ENCODE measurements around the gene GBP5.

GBP5 gene

GRCh38 chr1:89261926-89262515 lies 10.6 kb downstream of the GBP5 start:
- H3F3A ChIP-seq (ENCODE audit: control insufficient read depth, insufficient read depth) = no peaks in the 10 kb centered on the region
- no peaks in the 10 kb centered on the region for H3K4me1 ChIP-seq (ENCODE audit: control insufficient read depth, low read length)
- no peaks in the 10 kb centered on the region for H3K9me3 ChIP-seq (ENCODE audit: control insufficient read depth, insufficient read depth, low read length)
- 0 out of 2 replicates have a peak, but pooled peaks cover 3% of the 10 kb centered on the region for H3K27me3 ChIP-seq (ENCODE audit: control insufficient read depth, low read length)
- no peaks in the 10 kb centered on the region for H4K20me1 ChIP-seq (ENCODE audit: control insufficient read depth, insufficient read depth, low read depth, low read length)
- H3K27ac ChIP-seq (ENCODE audit: low read depth, low read length) = no peak overlapping the region
- H3K4me2 ChIP-seq (ENCODE audit: low read length) = no peak overlapping the region
- no peak for TF ChIP-seq CTCF (IDR thresholded peaks at IDR 0.05; ENCODE audit: low read depth, low read length, poor library complexity, severe bottlenecking)
- TF ChIP-seq EZH2phosphoT487 (IDR thresholded peaks at IDR 0.05; ENCODE audit: borderline replicate concordance, low read length) = no peak
- H3K36me3 ChIP-seq (ENCODE audit: control insufficient read depth, low read length) = no peaks in the 10 kb centered on the region
- no peaks in the 10 kb centered on the region for H3K79me2 ChIP-seq (ENCODE audit: control insufficient read depth, low read length)
- no peaks in the 10 kb centered on the region for H3K9me2 ChIP-seq (replicated peaks; ENCODE audit: control insufficient read depth, low read length)
- no peak overlapping the region for H3K4me3 ChIP-seq (ENCODE audit: low read length)

- no peaks in the 10 kb centered on the region for H3K4me1 ChIP-seq (ENCODE audit: control insufficient read depth, low read length)
Observed at GRCh38 chr1:89260566-89261255, 11.9 kb downstream of the GBP5 start.

GRCh38 chr1:89260042-89260441 lies 12.6 kb downstream of the GBP5 start:
- TF ChIP-seq EZH2phosphoT487 (IDR thresholded peaks at IDR 0.05; ENCODE audit: borderline replicate concordance, low read length) (no peak), CTCF (IDR thresholded peaks at IDR 0.05; ENCODE audit: low read depth, low read length, poor library complexity, severe bottlenecking) (no peak)
- Histone ChIP-seq H3K4me1 (ENCODE audit: control insufficient read depth, low read length) (no peaks in the 10 kb centered on the region), H4K20me1 (ENCODE audit: control insufficient read depth, insufficient read depth, low read depth, low read length) (no peaks in the 10 kb centered on the region), H3K36me3 (ENCODE audit: control insufficient read depth, low read length) (no peaks in the 10 kb centered on the region), H3K27ac (ENCODE audit: low read depth, low read length) (no peak overlapping the region), H3F3A (ENCODE audit: control insufficient read depth, insufficient read depth) (no peaks in the 10 kb centered on the region), H3K4me3 (ENCODE audit: low read length) (no peak overlapping the region), H3K9me2 (replicated peaks; ENCODE audit: control insufficient read depth, low read length) (no peaks in the 10 kb centered on the region), H3K79me2 (ENCODE audit: control insufficient read depth, low read length) (no peaks in the 10 kb centered on the region), H3K27me3 (ENCODE audit: control insufficient read depth, low read length) (0 out of 2 replicates have a peak, but pooled peaks cover 3% of the 10 kb centered on the region), H3K4me2 (ENCODE audit: low read length) (no peak overlapping the region), H3K9me3 (ENCODE audit: control insufficient read depth, insufficient read depth, low read length) (no peaks in the 10 kb centered on the region)

More at GRCh38 chr1:89260566-89261255, 11.9 kb downstream of the GBP5 start:
- no peaks in the 10 kb centered on the region for H3K36me3 ChIP-seq (ENCODE audit: control insufficient read depth, low read length)
- 0 out of 2 replicates have a peak, but pooled peaks cover 3% of the 10 kb centered on the region for H3K27me3 ChIP-seq (ENCODE audit: control insufficient read depth, low read length)
- TF ChIP-seq CTCF (IDR thresholded peaks at IDR 0.05; ENCODE audit: low read depth, low read length, poor library complexity, severe bottlenecking) (no peak), EZH2phosphoT487 (IDR thresholded peaks at IDR 0.05; ENCODE audit: borderline replicate concordance, low read length) (no peak)
- H3F3A ChIP-seq (ENCODE audit: control insufficient read depth, insufficient read depth) = no peaks in the 10 kb centered on the region
- H3K4me3 ChIP-seq (ENCODE audit: low read length) = no peak overlapping the region
- no peak overlapping the region for H3K4me2 ChIP-seq (ENCODE audit: low read length)
- no peaks in the 10 kb centered on the region for H3K79me2 ChIP-seq (ENCODE audit: control insufficient read depth, low read length)
- no peaks in the 10 kb centered on the region for H4K20me1 ChIP-seq (ENCODE audit: control insufficient read depth, insufficient read depth, low read depth, low read length)
- no peaks in the 10 kb centered on the region for H3K9me2 ChIP-seq (replicated peaks; ENCODE audit: control insufficient read depth, low read length)
- H3K9me3 ChIP-seq (ENCODE audit: control insufficient read depth, insufficient read depth, low read length) = no peaks in the 10 kb centered on the region
- H3K27ac ChIP-seq (ENCODE audit: low read depth, low read length) = no peak overlapping the region

Data from DOHH2 (cell line).